Calu3 (cell line): ENCODE results near the gene GLRA2. TPM values are rescaled to one million over a fixed set of nuclear protein-coding genes. Genes with fewer than 3 reads are reported as not detected.

ENCODE experiments used
- BruUV-seq: library from RNA; stranded (reverse); fragments of 400-500 nt; replicated peaks from 2 replicates; lab custom pipeline; 2021; lab: Mats Ljungman, UMichigan
- CTCF ChIA-PET: fragments of 300-600 bp; sonication (Branson Sonifier 250); formaldehyde crosslinking; loops from one replicate; lab custom pipeline; 2022; ENCODE audit warnings: antibody characterized with exemption; lab: Charles Lee
- DNase-seq: peaks from one replicate; pipeline ENCODE4 v3.0.0; 2022
- H3K27ac Mint-ChIP-seq: one replicate; pipeline ENCODE4 v1.8.0; 2022; ENCODE audit warnings: mixed read lengths; ENCODE audit not compliant: unreplicated experiment
- H3K27me3 Mint-ChIP-seq: one replicate; pipeline ENCODE4 v1.8.0; 2022; ENCODE audit warnings: mixed read lengths; ENCODE audit not compliant: unreplicated experiment
- H3K36me3 Mint-ChIP-seq: one replicate; pipeline ENCODE4 v1.8.0; 2022; ENCODE audit warnings: mild to moderate bottlenecking, moderate library complexity, mixed read lengths; ENCODE audit not compliant: insufficient read depth, unreplicated experiment
- H3K4me1 Mint-ChIP-seq: one replicate; pipeline ENCODE4 v1.8.0; 2022; ENCODE audit warnings: mild to moderate bottlenecking, low read depth, mixed read lengths; ENCODE audit not compliant: unreplicated experiment
- H3K4me3 Mint-ChIP-seq: one replicate; pipeline ENCODE4 v1.8.0; 2022; ENCODE audit warnings: mild to moderate bottlenecking, low read depth, moderate library complexity, mixed read lengths; ENCODE audit not compliant: unreplicated experiment
- H3K9me3 Mint-ChIP-seq: one replicate; pipeline ENCODE4 v1.8.0; 2022; ENCODE audit warnings: low read depth, mixed read lengths; ENCODE audit not compliant: unreplicated experiment
- intact Hi-C: fragments of 100-400 bp; cut with micrococcal nuclease; formaldehyde crosslinking; loops from one replicate; pipeline ENCODE4 v1.10.0; 2022; ENCODE audit not compliant: unreplicated experiment
- total RNA-seq: library from RNA; stranded (reverse); gene quantifications from 2 replicates; pipeline ENCODE4 v1.2.3, GENCODE V29; 2022
- TF ChIP-seq, protein P1 (sequence below): fragments of 200-600 bp; IDR thresholded peaks from one replicate; pipeline ENCODE4 v1.8.0; 2022; ENCODE audit warnings: antibody characterized with exemption; ENCODE audit not compliant: unreplicated experiment

GLRA2 gene
- total RNA-seq, 1 experiment from 2014 or later = not detected

DNA sequence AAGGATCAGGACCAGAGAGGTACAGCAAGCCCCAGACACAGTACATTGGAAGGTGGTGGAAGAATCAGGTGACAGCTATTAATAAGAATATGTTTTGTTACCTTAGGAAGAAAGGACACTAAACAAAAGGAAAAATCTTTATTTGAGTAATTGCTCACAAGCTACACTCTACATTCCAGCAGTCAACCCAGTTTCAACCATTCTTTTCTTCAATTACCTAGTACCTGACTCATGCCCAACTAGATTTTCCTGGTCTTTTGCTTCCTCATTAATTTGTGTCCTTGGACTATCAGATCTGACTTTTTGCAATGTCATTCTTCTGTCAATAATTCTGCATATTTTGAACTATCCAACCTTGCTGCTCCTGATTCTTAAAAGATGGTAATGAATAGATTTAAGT is 22.5 kb upstream of the GLRA2 start:
- no peak for DNase-seq
- TF ChIP-seq, protein P1, sequence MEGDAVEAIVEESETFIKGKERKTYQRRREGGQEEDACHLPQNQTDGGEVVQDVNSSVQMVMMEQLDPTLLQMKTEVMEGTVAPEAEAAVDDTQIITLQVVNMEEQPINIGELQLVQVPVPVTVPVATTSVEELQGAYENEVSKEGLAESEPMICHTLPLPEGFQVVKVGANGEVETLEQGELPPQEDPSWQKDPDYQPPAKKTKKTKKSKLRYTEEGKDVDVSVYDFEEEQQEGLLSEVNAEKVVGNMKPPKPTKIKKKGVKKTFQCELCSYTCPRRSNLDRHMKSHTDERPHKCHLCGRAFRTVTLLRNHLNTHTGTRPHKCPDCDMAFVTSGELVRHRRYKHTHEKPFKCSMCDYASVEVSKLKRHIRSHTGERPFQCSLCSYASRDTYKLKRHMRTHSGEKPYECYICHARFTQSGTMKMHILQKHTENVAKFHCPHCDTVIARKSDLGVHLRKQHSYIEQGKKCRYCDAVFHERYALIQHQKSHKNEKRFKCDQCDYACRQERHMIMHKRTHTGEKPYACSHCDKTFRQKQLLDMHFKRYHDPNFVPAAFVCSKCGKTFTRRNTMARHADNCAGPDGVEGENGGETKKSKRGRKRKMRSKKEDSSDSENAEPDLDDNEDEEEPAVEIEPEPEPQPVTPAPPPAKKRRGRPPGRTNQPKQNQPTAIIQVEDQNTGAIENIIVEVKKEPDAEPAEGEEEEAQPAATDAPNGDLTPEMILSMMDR = no peak
- Mint-ChIP-seq H3K4me3 (no peak overlapping the region), H3K36me3 (no peaks in the 10 kb centered on the region), H3K4me1 (peaks cover 62% of the 10 kb centered on the region), H3K27ac (peak overlapping the region; percentile 50), H3K27me3 (no peaks in the 10 kb centered on the region), H3K9me3 (no peaks in the 10 kb centered on the region)
- intact Hi-C loops = loop anchor here (5.0 kb wide), 1 partner anchor 110 kb away; no protein-coding TSS in a partner anchor
- no TSS peak for BruUV-seq
- CTCF ChIA-PET = no interaction called here

DNA sequence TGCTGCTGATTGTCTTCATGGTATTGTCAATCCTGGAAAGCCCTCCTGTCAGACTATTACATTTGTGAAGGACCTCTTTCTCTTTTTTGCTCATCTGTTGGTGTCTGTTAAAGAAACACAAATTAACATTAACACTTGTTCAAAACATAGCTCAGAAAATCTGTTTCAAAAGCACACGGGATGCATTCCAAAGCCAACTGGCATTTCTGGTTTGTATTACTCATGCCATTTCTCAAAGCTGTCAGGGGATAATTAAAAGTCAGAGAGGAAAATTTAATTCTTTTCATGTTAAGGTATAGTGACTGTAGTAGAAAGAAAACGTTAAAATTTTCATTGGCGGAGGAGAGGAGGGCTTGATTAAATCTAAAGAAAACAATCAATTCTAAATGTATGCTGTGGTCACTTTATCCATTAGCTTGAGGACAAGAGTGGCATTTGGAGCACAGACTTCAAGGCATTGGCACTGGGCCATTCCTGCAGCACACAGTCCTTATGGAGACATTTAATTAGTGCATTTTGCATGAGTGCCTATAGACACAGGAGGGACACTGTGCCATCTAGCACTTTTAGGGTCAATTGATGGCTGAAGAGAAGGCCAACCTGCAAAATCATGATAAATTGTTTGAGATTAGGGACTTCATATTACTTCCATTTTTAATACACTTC is 21.2 kb upstream of the GLRA2 start:
- peaks cover 62% of the 10 kb centered on the region for H3K4me1 Mint-ChIP-seq
- TF ChIP-seq, protein P1 = no peak
- H3K9me3 Mint-ChIP-seq = no peaks in the 10 kb centered on the region
- H3K27ac Mint-ChIP-seq = peak overlapping the region; percentile 11
- no peaks in the 10 kb centered on the region for H3K36me3 Mint-ChIP-seq
- no peak overlapping the region for H3K4me3 Mint-ChIP-seq
- no peak for DNase-seq
- CTCF ChIA-PET = interaction anchor here (0.6 to 1.5 kb wide), 3 partner anchors 16 to 191 kb away, joined by 3 to 8 read pairs (median 5); partner anchors contain the start of gene GLRA2
- H3K27me3 Mint-ChIP-seq = no peaks in the 10 kb centered on the region
- intact Hi-C loops = loop anchor here (5.0 kb wide), 1 partner anchor 111 kb away; no protein-coding TSS in a partner anchor
- BruUV-seq = no TSS peak

DNA sequence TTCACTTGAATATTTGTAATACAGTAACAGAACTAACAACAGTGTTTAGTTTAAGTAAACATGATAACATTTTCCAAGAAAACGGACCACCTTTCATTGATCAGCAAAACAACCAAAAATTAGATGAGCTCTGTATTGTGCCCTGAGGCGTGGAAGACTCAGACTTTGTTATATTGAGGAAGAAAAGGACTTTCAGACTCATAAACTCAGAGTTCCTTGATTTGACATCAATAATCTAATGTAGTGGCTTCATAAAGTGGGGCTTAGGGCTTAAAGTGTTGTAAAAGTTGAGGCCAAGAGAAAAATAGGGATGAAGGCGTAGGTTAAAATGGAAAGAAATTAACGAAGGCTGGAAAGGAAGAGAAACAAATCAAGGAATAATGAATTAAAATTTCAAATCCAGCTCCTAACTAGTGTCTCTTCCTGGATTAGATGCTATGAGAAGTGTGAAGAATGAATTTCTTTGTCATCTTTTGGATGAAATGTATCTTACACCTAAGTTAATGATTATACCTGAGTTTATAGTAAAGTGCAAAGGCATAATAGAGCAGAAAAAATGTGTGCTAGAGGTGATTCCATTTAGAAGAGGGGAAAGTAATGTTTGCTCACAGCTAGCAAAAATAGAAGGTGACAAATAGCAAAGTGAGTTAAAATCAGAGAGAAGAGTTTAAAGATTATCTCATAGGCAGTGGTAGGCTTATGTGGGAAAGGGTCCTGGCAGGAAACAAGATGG is 19.8 kb upstream of the GLRA2 start:
- no peak for DNase-seq
- CTCF ChIA-PET = interaction anchor here (1.5 kb wide), 1 partner anchor 20 kb away, joined by 8 read pairs; the partner anchor contains the start of gene GLRA2
- BruUV-seq = no TSS peak
- Mint-ChIP-seq H3K9me3 (no peaks in the 10 kb centered on the region), H3K27me3 (no peaks in the 10 kb centered on the region), H3K27ac (peak overlapping the region; percentile 20), H3K4me1 (peaks cover 60% of the 10 kb centered on the region), H3K4me3 (no peak overlapping the region), H3K36me3 (no peaks in the 10 kb centered on the region)
- intact Hi-C loops = loop anchor here (5.0 kb wide), 1 partner anchor 112 kb away; no protein-coding TSS in a partner anchor
- TF ChIP-seq, protein P1 = no peak

DNA sequence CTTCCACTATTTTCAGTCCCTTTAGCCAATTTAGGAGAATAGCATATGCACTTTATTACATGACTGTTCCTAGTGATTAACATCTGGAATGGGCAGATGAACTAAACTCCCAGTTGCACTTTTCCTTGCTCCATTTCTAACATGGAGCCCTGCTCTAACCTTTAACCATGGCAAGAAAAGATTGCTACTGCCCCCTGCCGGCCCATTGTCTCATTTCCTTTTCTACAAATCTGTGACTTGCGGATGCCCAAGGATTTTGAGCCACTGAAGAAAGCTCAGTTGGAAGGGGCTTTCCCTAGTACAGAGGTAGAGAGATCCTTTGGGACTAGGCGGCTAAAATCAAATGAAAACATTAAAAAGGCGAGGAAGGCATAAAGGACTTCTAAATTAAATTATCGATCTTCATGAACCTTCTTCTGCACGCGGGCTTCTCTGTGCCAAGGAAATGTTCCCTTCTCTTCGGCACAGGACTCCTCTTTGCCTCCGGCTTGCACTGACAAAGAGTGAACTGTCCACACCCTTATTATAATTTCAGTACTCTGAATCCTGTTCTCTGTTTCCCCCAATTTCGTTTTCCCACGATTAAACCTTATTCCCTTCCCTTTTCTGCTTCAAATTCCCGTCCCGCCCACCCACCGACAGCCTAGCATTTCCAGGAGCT is 577 bp upstream of the GLRA2 start:
- CTCF ChIA-PET = interaction anchor here (0.6 to 1.6 kb wide), 8 partner anchors 20 to 464 kb away, joined by 3 to 8 read pairs (median 4); no protein-coding TSS in a partner anchor
- H3K27me3 Mint-ChIP-seq = no peaks in the 10 kb centered on the region
- peak; percentile 81 for DNase-seq
- H3K27ac Mint-ChIP-seq = no peak overlapping the region
- intact Hi-C loops = loop anchor here (1.0 to 10.0 kb wide), 3 partner anchors 144 to 490 kb away; no protein-coding TSS in a partner anchor
- peak overlapping the region; percentile 65 for H3K4me3 Mint-ChIP-seq
- BruUV-seq = no TSS peak
- H3K9me3 Mint-ChIP-seq = peaks cover 7% of the 10 kb centered on the region
- no peaks in the 10 kb centered on the region for H3K36me3 Mint-ChIP-seq
- no peaks in the 10 kb centered on the region for H3K4me1 Mint-ChIP-seq
- TF ChIP-seq, protein P1 = peak; percentile 39
